Activated CD4-positive, CD25-positive, alpha-beta regulatory T cell treated with anti-CD3 and anti-CD28 coated beads, Interleukin-2, amount 50 U/mL, for 16 hours (primary cell): ENCODE measurements around the gene CD27.
"Not testable (repeated sequence)": the region's sequence is repeated elsewhere in the genome, so short reads cannot be mapped to it uniquely, and the experiment has no call there.

Experiments used
- DNase-seq: peaks from one replicate; pipeline ENCODE4 v3.0.0-alpha.2; 2020; ENCODE audit warnings: low read depth, low spot score

The CD27 gene

GRCh38 chr12:6488240-6488639 is 43.5 kb downstream of the CD27 start:
- no peak for DNase-seq

DNA sequence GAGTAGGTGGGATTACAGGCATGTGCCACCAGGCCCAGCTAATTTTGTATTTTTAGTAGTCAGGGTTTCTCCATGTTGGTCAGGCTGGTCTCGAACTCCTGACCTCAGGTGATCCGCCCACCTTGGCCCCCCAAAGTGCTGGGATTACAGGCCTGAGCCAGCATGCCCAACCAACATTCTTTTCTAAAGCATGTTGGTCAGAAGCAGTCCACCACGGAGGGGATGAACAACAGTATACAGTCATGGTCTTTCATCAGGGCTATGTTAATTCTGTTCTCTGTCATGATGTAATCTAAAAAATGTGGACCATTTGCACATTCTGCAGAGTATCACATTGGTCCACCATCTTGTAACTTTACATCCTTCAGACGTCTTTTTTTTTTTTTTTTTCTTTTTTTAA is 44.7 kb downstream of the CD27 start:
- no peak for DNase-seq

DNA sequence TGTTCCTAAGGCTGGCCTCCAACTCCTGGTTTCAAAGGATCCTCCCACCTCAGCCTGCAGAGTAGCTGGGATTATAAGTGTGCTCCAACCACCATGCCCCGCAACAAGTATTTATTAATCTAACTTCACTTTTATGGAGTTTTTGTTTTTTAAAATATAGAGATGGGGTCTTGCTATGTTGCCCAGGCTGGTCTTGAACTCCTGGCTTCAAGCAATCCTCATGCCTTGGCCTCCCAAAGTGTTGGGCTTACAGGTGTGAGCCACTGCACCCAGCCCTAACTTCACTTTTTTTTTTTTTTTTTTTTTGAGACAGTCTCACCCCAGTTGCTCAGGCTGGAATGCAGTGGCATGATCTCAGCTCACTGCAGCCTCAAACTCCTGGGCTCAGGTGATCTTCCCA is 45.9 kb downstream of the CD27 start:
- DNase-seq, result not testable (repeated sequence)

GRCh38 chr12:6492838-6493496 is 48.2 kb downstream of the CD27 start, which contains the start of gene MRPL51:
Gene MRPL51, minus strand, starts transcription at chr12:6493262. Its CDS starts 126 bp downstream, at chr12:6493136.
- peak; percentile 96 for DNase-seq

DNA sequence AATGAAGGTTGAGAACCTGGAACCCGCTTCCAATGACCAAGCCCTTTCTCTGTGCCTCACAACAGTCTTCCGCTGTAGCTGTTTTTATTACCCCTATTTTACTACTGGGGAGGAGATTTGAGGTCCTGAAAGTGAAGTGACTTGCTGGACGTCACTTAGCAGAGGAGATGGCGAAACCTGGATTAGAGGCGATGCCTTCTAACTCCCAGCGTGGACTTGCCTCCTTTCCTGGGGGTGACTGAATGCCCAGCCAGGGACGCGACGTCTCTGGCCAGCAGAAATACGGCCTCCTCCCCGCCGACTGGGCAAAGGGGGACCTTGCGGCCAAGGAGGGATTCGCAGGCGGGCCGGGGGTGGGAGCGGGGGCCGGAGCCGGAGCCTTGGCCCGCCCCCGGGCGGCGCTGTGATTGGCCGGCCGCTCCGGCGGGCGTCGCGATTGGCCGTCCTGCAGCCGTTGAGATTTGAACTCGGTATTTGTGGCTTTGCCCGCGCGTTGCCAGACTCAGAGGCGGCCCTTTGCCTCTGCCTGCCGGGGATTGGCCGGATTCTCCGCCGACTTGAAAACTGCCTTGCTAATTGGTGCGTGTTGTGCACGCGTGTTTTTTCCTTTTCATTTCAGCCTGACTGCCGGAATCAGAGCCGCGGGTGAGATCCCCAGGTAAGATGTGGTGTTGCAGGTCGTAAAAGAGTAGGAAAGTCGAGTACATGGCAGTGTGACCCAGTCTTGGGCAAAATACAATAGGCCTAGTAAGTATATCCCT is 48.9 kb downstream of the CD27 start, which contains the start of gene NCAPD2:
Gene NCAPD2, plus strand, starts transcription at position 606 of the 761 bp plus-strand sequence. CDS start 997 bp downstream, outside the sequence.
- peak; percentile 94 for DNase-seq

DNA sequence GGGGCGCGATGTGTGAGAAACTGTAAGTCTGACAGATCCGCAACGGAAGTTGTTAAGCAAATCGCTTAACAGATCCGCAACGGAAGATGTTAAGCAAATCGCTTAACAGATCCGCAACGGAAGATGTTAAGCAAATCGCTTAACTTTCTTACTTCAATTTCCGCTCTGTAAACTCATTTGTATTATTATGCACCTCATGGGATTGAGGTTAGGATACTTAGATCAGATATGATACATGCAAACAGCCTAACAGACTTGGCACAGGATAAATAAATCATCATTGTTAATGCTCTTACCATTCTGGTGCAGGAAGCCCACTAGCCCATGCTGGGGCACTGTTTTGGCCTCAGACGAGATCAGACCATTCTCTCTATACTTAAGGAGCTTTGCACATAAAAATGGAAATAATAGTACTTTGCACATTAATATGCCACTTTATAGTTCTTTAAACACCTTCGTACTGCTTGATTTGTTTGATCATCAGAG is 49.5 kb downstream of the CD27 start:
- no peak for DNase-seq

GRCh38 chr12:6494968-6495367 is 50.2 kb downstream of the CD27 start:
- no peak for DNase-seq

GRCh38 chr12:6497291-6497690 is 52.5 kb downstream of the CD27 start:
- DNase-seq, result not testable (repeated sequence)

GRCh38 chr12:6500466-6500865 is 55.7 kb downstream of the CD27 start:
- DNase-seq, result no peak
